Endothelial cell of umbilical vein (primary cell): ENCODE measurements around the gene TMEM214. TPM values are rescaled to one million over a fixed set of nuclear protein-coding genes. Genes with fewer than 3 reads are reported as not detected.

Source experiments
- BruUV-seq: library from RNA; stranded (reverse); fragments of 400-500 nt; replicated peaks from 2 replicates; lab custom pipeline; 2021; lab: Mats Ljungman, UMichigan
- CTCF ChIA-PET: fragments of 300-600, 350-600 bp; sonication (Branson Sonifier 250); formaldehyde crosslinking; loops from one replicate; lab custom pipeline; 2021; ENCODE audit warnings: antibody characterized with exemption, inconsistent platforms; lab: Charles Lee
- POLR2A ChIA-PET: fragments of 300-600, 350-600 bp; sonication (Branson Sonifier 250); formaldehyde crosslinking; loops from one replicate; lab custom pipeline; 2021; ENCODE audit warnings: antibody characterized with exemption, inconsistent platforms; lab: Charles Lee
- DNase-seq: peaks from one replicate; pipeline ENCODE4 v3.0.0-alpha.2; 2011; ENCODE audit warnings: low read depth, low spot score
- FAIRE-seq: peaks from 2 replicates; lab custom pipeline; 2011; peaks lifted over from hg19 to GRCh38; lab: Jason Lieb, UNC
- H2AFZ ChIP-seq: 2 replicates; pipeline ENCODE4 v1.6.0; 2012; ENCODE audit warnings: low read depth, low read length, control low read depth, inconsistent platforms
- H3K27ac ChIP-seq: 2 replicates; pipeline ENCODE4 v1.5.1; 2011; ENCODE audit warnings: low read depth, mild to moderate bottlenecking, control low read depth, low read length, moderate library complexity; ENCODE audit not compliant: insufficient read depth
- H3K27me3 ChIP-seq, 2 experiments: 2 replicates each; pipeline versions ENCODE4 v1.6.0 to v1.6.1; 2011; ENCODE audit warnings: low read length in 2 of 2, mixed read lengths in 1 of 2; ENCODE audit not compliant: control insufficient read depth in 2 of 2, insufficient read depth in 2 of 2
- H3K36me3 ChIP-seq, 2 experiments: 2 replicates in 1 of 2; 3 replicates in 1 of 2; pipeline ENCODE4 v1.5.1; 2011; ENCODE audit warnings: low read length in 2 of 2, mild to moderate bottlenecking in 1 of 2, moderate library complexity in 1 of 2; ENCODE audit not compliant: control insufficient read depth in 2 of 2, insufficient read depth in 2 of 2; ENCODE audit errors: extremely low read depth in 1 of 2
- H3K4me1 ChIP-seq: 3 replicates; pipeline ENCODE4 v1.5.1; 2011; ENCODE audit warnings: mild to moderate bottlenecking, low read length; ENCODE audit not compliant: control insufficient read depth, insufficient read depth; ENCODE audit errors: extremely low read depth
- H3K4me2 ChIP-seq: 2 replicates; pipeline ENCODE4 v1.6.1; 2011; ENCODE audit warnings: low read length, control low read depth, mixed read lengths; ENCODE audit not compliant: insufficient read depth
- H3K4me3 ChIP-seq, 3 experiments: fragments of 200-600 bp in 1 of 3; sonication (generic), shearing (Covaris generic) in 1 of 3; replicated peaks in 1 of 3; 2 replicates each; pipeline ENCODE4 v1.5.1; 2011 to 2016; ENCODE audit warnings: control low read depth in 3 of 3, low read length in 3 of 3, mild to moderate bottlenecking in 2 of 3, inconsistent platforms in 1 of 3, low read depth in 1 of 3, moderate library complexity in 1 of 3; ENCODE audit not compliant: insufficient read depth in 1 of 3
- H3K79me2 ChIP-seq: 2 replicates; pipeline ENCODE4 v1.6.0; 2012; ENCODE audit warnings: low read length, inconsistent platforms; ENCODE audit not compliant: control insufficient read depth, insufficient read depth
- H3K9ac ChIP-seq: replicated peaks from 2 replicates; pipeline ENCODE3; 2011; ENCODE audit warnings: low read length, control low read depth; ENCODE audit not compliant: insufficient read depth; ENCODE audit errors: extremely low read depth
- H3K9me1 ChIP-seq: replicated peaks from 3 replicates; pipeline ENCODE4 v1.6.0; 2011; ENCODE audit warnings: mild to moderate bottlenecking, low read length; ENCODE audit not compliant: control insufficient read depth, insufficient read depth; ENCODE audit errors: extremely low read depth
- H3K9me3 ChIP-seq: replicated peaks from 2 replicates; pipeline ENCODE4 v1.5.1; 2012; ENCODE audit warnings: low read length, inconsistent platforms; ENCODE audit not compliant: control insufficient read depth, insufficient read depth
- H4K20me1 ChIP-seq: replicated peaks from 2 replicates; pipeline ENCODE3; 2011; ENCODE audit warnings: mild to moderate bottlenecking, low read length; ENCODE audit not compliant: control insufficient read depth, insufficient read depth; ENCODE audit errors: extremely low read depth
- EZH2 ChIP-seq: IDR thresholded peaks from 2 replicates; pipeline ENCODE4 v1.6.1; 2012; ENCODE audit warnings: borderline replicate concordance, low read depth, mild to moderate bottlenecking, moderate library complexity, low read length, inconsistent platforms; ENCODE audit not compliant: severe bottlenecking
- FOS ChIP-seq: IDR thresholded peaks from 2 replicates; pipeline ENCODE4 v1.6.1; 2011; ENCODE audit warnings: mild to moderate bottlenecking, low read length, moderate library complexity, borderline replicate concordance; ENCODE audit not compliant: insufficient read depth
- GATA2 ChIP-seq: IDR thresholded peaks from 2 replicates; pipeline ENCODE4 v1.7.0; 2011; ENCODE audit warnings: low read depth, mild to moderate bottlenecking, moderate library complexity, mixed read lengths, low read length; ENCODE audit not compliant: insufficient read length, insufficient read depth
- JUN ChIP-seq: IDR thresholded peaks from 2 replicates; pipeline ENCODE4 v1.6.1; 2011; ENCODE audit warnings: borderline replicate concordance, low read depth; ENCODE audit not compliant: insufficient read length, insufficient read depth
- MAX ChIP-seq: IDR thresholded peaks from 2 replicates; pipeline ENCODE4 v1.6.1; 2011; ENCODE audit not compliant: insufficient read depth, insufficient read length
- MYC ChIP-seq: IDR thresholded peaks from one replicate; pipeline ENCODE4 v1.6.1; 2011; ENCODE audit warnings: mild to moderate bottlenecking, low read depth, low read length
- POLR2A ChIP-seq: IDR thresholded peaks from 2 replicates; pipeline ENCODE4 v1.6.1; 2012; ENCODE audit warnings: low read depth, mild to moderate bottlenecking, control low read depth, low read length
- POLR2AphosphoS5 ChIP-seq: IDR thresholded peaks from 2 replicates; pipeline ENCODE4 v1.6.1; 2012; ENCODE audit warnings: low read depth, mild to moderate bottlenecking, control low read depth, low read length, moderate library complexity; ENCODE audit not compliant: insufficient read depth
- dilution Hi-C: fragments of 300-500 bp; cut with MboI; formaldehyde crosslinking; loops from one replicate; pipeline ENCODE4 v1.15.0; 2019; ENCODE audit warnings: low sequenced_read_pairs; ENCODE audit not compliant: extremely low pct_ligation_motif_present
- intact Hi-C: fragments of 100-400 bp; cut with micrococcal nuclease; formaldehyde crosslinking; loops from one replicate; pipeline ENCODE4 v1.10.0; 2022
- polyA plus RNA-seq, 4 experiments: library from polyadenylated mRNA; depleted of rRNA in 3 of 4; stranded (reverse) in 3 of 4; unstranded in 1 of 4; fragments of >200 nt; gene quantifications; 2 replicates each; pipeline versions ENCODE4 v1.2.1 to v1.2.3, GENCODE V29; 2011 to 2012; ENCODE audit warnings: missing spikeins in 1 of 4
- total RNA-seq: library from RNA; stranded (reverse); gene quantifications from 2 replicates; pipeline ENCODE4 v1.2.3, GENCODE V29; 2021
- TF ChIP-seq, protein P1 (sequence below), 2 donors: IDR thresholded peaks; 1 replicate in 1 of 2; 2 replicates in 1 of 2; pipeline ENCODE4 v1.5.1; 2011; ENCODE audit warnings: low read length in 2 of 2, mild to moderate bottlenecking in 2 of 2, moderate library complexity in 2 of 2, control low read depth in 1 of 2, inconsistent platforms in 1 of 2, low read depth in 1 of 2; ENCODE audit not compliant: insufficient read depth in 1 of 2; ENCODE audit errors: extremely low read depth in 1 of 2

The TMEM214 gene
- total and polyA plus RNA-seq, 2 donors (not counting 3 experiments of a cell fraction or from before 2014, with no cell fraction given): 109 to 163 TPM

GRCh38 chr2:27008678-27009077 lies 24.1 kb upstream of the TMEM214 start:
- dilution Hi-C loops (no loop called here), intact Hi-C loops (no loop called here)
- FAIRE-seq (no peak), DNase-seq (no peak)
- ChIA-PET POLR2A (no interaction called here), CTCF (interaction anchor here (1.1 to 1.2 kb wide), 4 partner anchors 40 to 163 kb away, joined by 3 read pairs; no protein-coding TSS in a partner anchor)
- Histone ChIP-seq H3K27ac (no peak overlapping the region), H3K79me2 (no peaks in the 10 kb centered on the region), H3K36me3 (no peaks in the 10 kb centered on the region), H4K20me1 (no peaks in the 10 kb centered on the region), H3K4me1 (peaks cover 5% of the 10 kb centered on the region), H3K4me3 (no peak overlapping the region), H3K9me3 (no peaks in the 10 kb centered on the region), H3K9me1 (no peaks in the 10 kb centered on the region), H3K9ac (no peak overlapping the region), H3K27me3 (no peaks in the 10 kb centered on the region), H2AFZ (no peak overlapping the region), H3K4me2 (no peak overlapping the region)
- no TSS peak for BruUV-seq
- TF ChIP-seq FOS (no peak), MAX (no peak), EZH2 (no peak), GATA2 (no peak), POLR2AphosphoS5 (no peak), POLR2A (no peak), JUN (no peak), MYC (no peak)
- TF ChIP-seq, protein P1, sequence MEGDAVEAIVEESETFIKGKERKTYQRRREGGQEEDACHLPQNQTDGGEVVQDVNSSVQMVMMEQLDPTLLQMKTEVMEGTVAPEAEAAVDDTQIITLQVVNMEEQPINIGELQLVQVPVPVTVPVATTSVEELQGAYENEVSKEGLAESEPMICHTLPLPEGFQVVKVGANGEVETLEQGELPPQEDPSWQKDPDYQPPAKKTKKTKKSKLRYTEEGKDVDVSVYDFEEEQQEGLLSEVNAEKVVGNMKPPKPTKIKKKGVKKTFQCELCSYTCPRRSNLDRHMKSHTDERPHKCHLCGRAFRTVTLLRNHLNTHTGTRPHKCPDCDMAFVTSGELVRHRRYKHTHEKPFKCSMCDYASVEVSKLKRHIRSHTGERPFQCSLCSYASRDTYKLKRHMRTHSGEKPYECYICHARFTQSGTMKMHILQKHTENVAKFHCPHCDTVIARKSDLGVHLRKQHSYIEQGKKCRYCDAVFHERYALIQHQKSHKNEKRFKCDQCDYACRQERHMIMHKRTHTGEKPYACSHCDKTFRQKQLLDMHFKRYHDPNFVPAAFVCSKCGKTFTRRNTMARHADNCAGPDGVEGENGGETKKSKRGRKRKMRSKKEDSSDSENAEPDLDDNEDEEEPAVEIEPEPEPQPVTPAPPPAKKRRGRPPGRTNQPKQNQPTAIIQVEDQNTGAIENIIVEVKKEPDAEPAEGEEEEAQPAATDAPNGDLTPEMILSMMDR (IDR thresholded peaks at IDR 0.05; ENCODE audit: extremely low read depth in 1 of 2, insufficient read depth in 1 of 2, low read depth in 1 of 2, low read length in 2 of 2): no peak
